Inflammatory macrophage treated with lipopolysaccharide for 1 hour (primary cell): ENCODE results near the gene RAB44.

Source experiments
- DNase-seq, 2 donors: peaks; one replicate each; pipeline ENCODE4 v3.0.0-alpha.2; 2020 to 2022

Gene RAB44

GRCh38 chr6:36779227-36779626 lies 81.6 kb downstream of the RAB44 start:
- no peak for DNase-seq

- peak in 1 of 2 donors; percentile 53 for DNase-seq
Observed at GRCh38 chr6:36780442-36781177, 83.0 kb downstream of the RAB44 start.

- no peak for DNase-seq
Observed at GRCh38 chr6:36781669-36782068, 84.0 kb downstream of the RAB44 start.
